SH-SY5Y (cell line): Measurements from ENCODE around the gene SOX6.

Experiments used
- GATA2 ChIP-seq: IDR thresholded peaks from 2 replicates; pipeline ENCODE4 v1.6.1; 2011; ENCODE audit warnings: mild to moderate bottlenecking, low read depth, low read length
- GATA3 ChIP-seq: IDR thresholded peaks from 2 replicates; pipeline ENCODE4 v1.6.1; 2011; ENCODE audit warnings: low read depth, mild to moderate bottlenecking, low read length, moderate library complexity

- TF ChIP-seq GATA3, result no peak
- no peak for TF ChIP-seq GATA2
These were observed 90.3 kb downstream of the SOX6 start for GRCh38 chr11:16266021-16266420.
